Coronary artery (tissue), 2 donors: ENCODE data around the gene NAV1.
A peak's percentile ranks its signal among the peaks of the same experiment; 100 is the strongest.
"Not testable (repeated sequence)": the region's sequence is repeated elsewhere in the genome, so short reads cannot be mapped to it uniquely, and the experiment has no call there.

ENCODE experiments used
- DNase-seq: peaks from one replicate; pipeline ENCODE4 v3.0.0-alpha.2; 2017; ENCODE audit warnings: low spot score
- H3K27ac ChIP-seq, 2 donors: fragments of 200-600 bp; sonication (generic); one replicate each; pipeline ENCODE4 v1.5.1; 2016 to 2019
- H3K4me3 ChIP-seq: fragments of 200-600 bp; sonication (generic); 2 replicates; pipeline ENCODE4 v1.5.1; 2016; ENCODE audit warnings: mild to moderate bottlenecking, moderate library complexity
- TF ChIP-seq, protein P1 (sequence below): fragments of 200-600 bp; sonication (generic); IDR thresholded peaks from one replicate; pipeline ENCODE4 v1.5.1; 2019; ENCODE audit warnings: antibody characterized with exemption

Gene NAV1

GRCh38 chr1:201573030-201573429 is 34.1 kb downstream of the NAV1 start:
- TF ChIP-seq, protein P1, sequence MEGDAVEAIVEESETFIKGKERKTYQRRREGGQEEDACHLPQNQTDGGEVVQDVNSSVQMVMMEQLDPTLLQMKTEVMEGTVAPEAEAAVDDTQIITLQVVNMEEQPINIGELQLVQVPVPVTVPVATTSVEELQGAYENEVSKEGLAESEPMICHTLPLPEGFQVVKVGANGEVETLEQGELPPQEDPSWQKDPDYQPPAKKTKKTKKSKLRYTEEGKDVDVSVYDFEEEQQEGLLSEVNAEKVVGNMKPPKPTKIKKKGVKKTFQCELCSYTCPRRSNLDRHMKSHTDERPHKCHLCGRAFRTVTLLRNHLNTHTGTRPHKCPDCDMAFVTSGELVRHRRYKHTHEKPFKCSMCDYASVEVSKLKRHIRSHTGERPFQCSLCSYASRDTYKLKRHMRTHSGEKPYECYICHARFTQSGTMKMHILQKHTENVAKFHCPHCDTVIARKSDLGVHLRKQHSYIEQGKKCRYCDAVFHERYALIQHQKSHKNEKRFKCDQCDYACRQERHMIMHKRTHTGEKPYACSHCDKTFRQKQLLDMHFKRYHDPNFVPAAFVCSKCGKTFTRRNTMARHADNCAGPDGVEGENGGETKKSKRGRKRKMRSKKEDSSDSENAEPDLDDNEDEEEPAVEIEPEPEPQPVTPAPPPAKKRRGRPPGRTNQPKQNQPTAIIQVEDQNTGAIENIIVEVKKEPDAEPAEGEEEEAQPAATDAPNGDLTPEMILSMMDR = no peak
- Histone ChIP-seq H3K4me3 (no peak overlapping the region), H3K27ac (no peak overlapping the region)
- no peak for DNase-seq

DNA sequence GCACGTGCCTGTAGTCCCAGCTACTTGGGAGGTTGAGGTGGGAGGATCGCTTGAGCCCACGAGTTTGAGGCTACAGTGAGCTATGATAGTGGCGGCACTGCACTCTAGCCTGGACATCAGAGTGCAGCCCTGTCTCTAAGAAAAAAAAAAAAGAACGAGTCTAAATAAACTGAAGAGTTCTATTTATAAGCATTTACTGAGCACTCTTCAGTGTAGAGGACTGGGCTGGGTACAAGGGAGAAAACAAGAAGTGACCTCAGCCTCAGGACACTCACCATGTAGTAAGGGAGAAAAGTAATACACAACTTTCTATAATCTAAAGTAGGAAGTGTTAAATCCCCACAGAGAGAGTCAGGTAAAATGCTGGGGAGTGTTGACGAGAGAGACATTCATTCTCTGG is 35.0 kb downstream of the NAV1 start:
- TF ChIP-seq, protein P1 = no peak
- no peak overlapping the region for H3K27ac ChIP-seq
- no peak overlapping the region for H3K4me3 ChIP-seq
- no peak for DNase-seq

DNA sequence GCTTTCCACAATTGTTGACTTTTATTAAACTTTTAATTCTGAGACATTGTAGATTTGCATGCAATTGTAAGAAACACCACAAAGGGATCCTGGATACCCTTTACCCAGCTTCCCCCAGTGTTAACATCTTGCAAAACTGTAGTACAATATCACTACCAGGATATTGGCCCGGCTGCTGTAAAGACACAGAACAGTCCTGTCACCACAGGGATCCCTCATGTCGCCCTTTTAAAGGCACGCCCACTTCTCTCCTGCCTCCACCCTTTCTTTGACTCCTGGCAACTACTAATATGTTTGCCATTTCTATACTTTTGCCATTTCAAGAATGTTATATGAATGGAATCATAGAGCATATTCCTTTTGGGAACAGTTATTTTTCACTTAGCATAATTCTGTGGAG is 37.0 kb downstream of the NAV1 start:
- H3K27ac ChIP-seq = no peak overlapping the region
- H3K4me3 ChIP-seq = no peak overlapping the region
- TF ChIP-seq, protein P1 = no peak
- no peak for DNase-seq

- Histone ChIP-seq H3K4me3 (no peak overlapping the region), H3K27ac (no peak overlapping the region)
- TF ChIP-seq, protein P1 = no peak
- no peak for DNase-seq
Measured at GRCh38 chr1:201576914-201577313, 38.0 kb downstream of the NAV1 start.

DNA sequence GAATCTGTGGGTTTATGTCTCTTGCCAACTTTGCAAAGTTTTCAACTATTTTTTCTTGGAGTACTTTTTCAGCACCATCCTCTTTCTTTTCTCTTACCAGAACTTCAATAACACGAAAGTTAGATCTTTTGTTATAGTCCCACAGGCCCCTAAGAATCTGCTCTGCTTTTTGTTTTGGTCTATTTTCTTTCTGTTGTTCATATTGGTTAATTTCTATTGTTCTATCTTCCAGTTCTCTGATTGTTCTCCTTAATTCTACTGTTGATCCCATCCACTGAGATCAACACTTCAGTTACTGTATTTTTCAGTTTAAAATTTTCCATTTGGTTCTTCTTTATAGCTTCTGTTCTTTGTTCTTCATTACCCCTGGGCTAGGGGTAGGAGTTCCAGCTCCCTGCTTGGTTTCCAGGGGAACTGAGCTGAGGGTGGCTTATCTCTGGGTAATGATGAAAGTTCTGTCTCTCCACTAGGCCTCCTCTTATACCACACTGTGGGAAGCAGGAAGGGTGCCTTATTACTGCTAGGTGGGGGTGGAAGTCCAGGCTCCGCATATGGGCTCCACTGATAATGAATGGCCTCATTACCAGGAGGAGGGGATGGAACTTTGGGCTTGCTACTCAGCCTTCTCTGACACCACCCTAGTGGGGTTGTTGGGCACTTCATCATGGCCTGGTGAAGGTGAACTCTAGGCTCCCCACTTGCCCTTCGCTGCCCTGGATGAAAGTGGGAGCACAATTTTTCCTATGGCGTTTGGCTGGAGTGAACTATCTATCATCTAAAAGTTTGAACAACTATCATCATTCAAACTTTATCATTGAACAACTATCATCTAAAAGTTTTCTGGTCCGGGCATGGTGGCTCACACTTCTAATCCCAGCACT is 39.3 kb downstream of the NAV1 start:
- Histone ChIP-seq H3K27ac (no peak overlapping the region), H3K4me3 (no peak overlapping the region)
- TF ChIP-seq, protein P1 = no peak
- no peak for DNase-seq

DNA sequence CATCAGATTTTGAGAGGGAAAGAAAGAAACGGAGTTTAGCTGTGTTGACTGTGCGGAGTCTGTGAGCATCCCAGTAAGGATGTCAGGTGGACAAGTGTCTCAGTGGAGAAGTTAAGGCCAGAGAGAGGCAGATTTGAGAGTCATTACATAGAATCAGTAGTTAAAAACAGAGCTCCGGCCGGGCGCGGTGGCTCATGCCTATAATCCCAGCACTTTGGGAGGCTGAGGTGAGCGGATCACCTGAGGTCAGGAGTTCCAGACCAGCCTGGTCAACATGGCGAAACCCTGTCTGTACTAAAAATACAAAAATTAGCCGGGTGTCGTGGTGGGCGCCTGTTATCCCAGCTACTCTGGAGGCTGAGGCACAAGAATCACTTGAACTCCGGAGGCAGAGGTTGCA is 42.4 kb downstream of the NAV1 start:
- not testable (repeated sequence) for H3K4me3 ChIP-seq, DNase-seq, H3K27ac ChIP-seq

DNA sequence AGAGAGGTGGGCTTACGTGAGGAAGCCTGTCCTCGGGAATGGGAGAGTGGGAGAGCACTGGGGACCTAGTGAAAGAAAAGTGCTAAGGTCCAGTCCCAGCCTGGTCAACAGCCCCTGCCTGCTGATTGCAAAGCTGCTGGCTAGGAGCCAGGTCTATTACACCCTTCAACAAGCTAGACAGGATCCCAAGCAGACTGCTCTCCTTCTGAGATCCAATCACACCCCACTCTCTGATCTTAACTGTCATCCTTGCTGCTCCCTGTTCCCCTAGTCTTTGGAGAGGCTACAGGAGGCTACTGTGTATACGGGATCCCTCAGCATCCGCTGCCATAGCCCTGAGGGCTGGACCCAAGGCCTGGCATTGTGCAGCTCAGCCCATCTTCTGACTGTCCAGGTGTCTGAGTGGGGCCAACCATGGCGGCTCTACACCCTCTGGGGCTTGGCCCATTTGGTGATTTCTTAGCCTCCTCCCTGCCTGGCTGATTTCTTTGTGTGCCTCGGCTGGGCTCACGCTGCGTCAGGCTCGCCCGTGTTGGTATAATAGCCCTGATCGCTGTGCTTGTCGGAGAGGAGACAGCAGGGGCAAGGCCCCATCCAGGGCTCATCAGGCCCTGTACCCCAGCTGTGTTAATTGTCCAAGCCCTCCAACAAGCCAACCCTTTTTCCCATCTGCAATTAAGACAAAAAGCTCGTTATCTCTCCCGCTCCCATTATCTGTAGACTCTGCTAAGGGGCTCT is 43.9 kb downstream of the NAV1 start:
- peak; percentile 49 for DNase-seq
- H3K27ac ChIP-seq = peak overlapping the region in 1 of 2 donors; percentile 26
- H3K4me3 ChIP-seq = no peak overlapping the region
- TF ChIP-seq, protein P1 = no peak
